RWPE1 (cell line): ENCODE results near the gene KRTAP10-10.

Experiments used
- CTCF ChIA-PET: fragments of 350-600 bp; sonication (Branson Sonifier 250); formaldehyde crosslinking; extraction: SDS; loops from one replicate; lab custom pipeline; 2021; lab: Yijun Ruan, JAX
- POLR2A ChIA-PET: fragments of 400-600 bp; formaldehyde crosslinking; extraction: SDS; loops from one replicate; lab custom pipeline; 2020; ENCODE audit warnings: antibody characterized with exemption; ENCODE audit not compliant: low non-redundant PET; lab: Yijun Ruan, JAX
- DNase-seq: peaks from one replicate; pipeline ENCODE4 v3.0.0; 2012; ENCODE audit warnings: low spot score
- H3K27ac ChIP-seq: fragments of 450-650 bp; 2 replicates; pipeline ENCODE4 v1.5.1; 2017
- CTCF ChIP-seq: fragments of 450-650 bp; conservative IDR thresholded peaks from 2 replicates; pipeline ENCODE4 v1.5.1; 2017; ENCODE audit warnings: low read depth, mild to moderate bottlenecking

Gene KRTAP10-10

GRCh38 chr21:44671911-44672310 is 34.8 kb downstream of the KRTAP10-10 start:
- H3K27ac ChIP-seq, result no peak overlapping the region
- CTCF ChIA-PET, result interaction anchor here (0.6 kb wide), 1 partner anchor 182 kb away, joined by 3 read pairs; no protein-coding TSS in a partner anchor
- POLR2A ChIA-PET, result no interaction called here
- no peak for DNase-seq
- TF ChIP-seq CTCF, result no peak

- no peak for DNase-seq
- ChIA-PET CTCF (no interaction called here), POLR2A (no interaction called here)
- TF ChIP-seq CTCF, result no peak
- no peak overlapping the region for H3K27ac ChIP-seq
Measured at GRCh38 chr21:44677881-44678280, 40.7 kb downstream of the KRTAP10-10 start.

- ChIA-PET CTCF (no interaction called here), POLR2A (no interaction called here)
- DNase-seq, result no peak
- no peak for TF ChIP-seq CTCF
- no peak overlapping the region for H3K27ac ChIP-seq
Measured at GRCh38 chr21:44681152-44681551, 44.0 kb downstream of the KRTAP10-10 start.

- ChIA-PET POLR2A (no interaction called here), CTCF (no interaction called here)
- no peak for DNase-seq
- TF ChIP-seq CTCF, result no peak
- no peak within 1 kb of the TSS for H3K27ac ChIP-seq
Measured at GRCh38 chr21:44681861-44682579, 44.9 kb downstream of the KRTAP10-10 start, which contains the start of gene KRTAP12-1. Gene KRTAP12-1 (minus strand): TSS chr21:44682163. CDS start chr21:44682123, 40 bp downstream.

- H3K27ac ChIP-seq, result no peak overlapping the region
- no peak for TF ChIP-seq CTCF
- ChIA-PET CTCF (no interaction called here), POLR2A (no interaction called here)
- DNase-seq, result no peak
Measured at GRCh38 chr21:44682580-44683151, 45.5 kb downstream of the KRTAP10-10 start.

GRCh38 chr21:44684077-44684476 is 46.9 kb downstream of the KRTAP10-10 start:
- CTCF ChIA-PET, result no interaction called here
- no peak for TF ChIP-seq CTCF
- DNase-seq, result no peak
- H3K27ac ChIP-seq, result no peak overlapping the region
- POLR2A ChIA-PET, result no interaction called here
